ENCODE measurements around the gene RPUSD1.

RPUSD1 gene

GRCh38 chr16:790086-790485 is 1.9 kb upstream of the RPUSD1 start:
- Histone ChIP-seq H3K27ac (ENCODE audit: low read length, poor library complexity, severe bottlenecking) (no peak overlapping the region), H3K9ac (ENCODE audit: low read length) (no peak overlapping the region), H4K91ac (ENCODE audit: low read length) (no peak overlapping the region), H3K9me3 (ENCODE audit: control insufficient read depth, low read length) (no peaks in the 10 kb centered on the region), H3K27me3 (ENCODE audit: control insufficient read depth in 1 of 2, insufficient read depth in 1 of 2, low read length in 2 of 2) (no peaks in the 10 kb centered on the region), H2BK120ac (ENCODE audit: low read depth, low read length) (no peak overlapping the region), H3K79me1 (replicated peaks; ENCODE audit: low read length, poor library complexity, severe bottlenecking) (peaks cover 39% of the 10 kb centered on the region), H3K23ac (ENCODE audit: low read length in 2 of 2) (no peak overlapping the region), H3K4ac (ENCODE audit: low read depth in 1 of 2, low read length in 2 of 2) (no peak overlapping the region), H3K4me1 (ENCODE audit: control insufficient read depth, insufficient read depth, low read depth, low read length) (peaks cover 27% of the 10 kb centered on the region), H3K14ac (ENCODE audit: low read length in 2 of 2) (no peak overlapping the region), H3K36me3 (ENCODE audit: control insufficient read depth in 1 of 2, insufficient read depth in 2 of 2, low read depth in 1 of 2, low read length in 2 of 2) (peaks cover 8 to 85% of the 10 kb centered on the region in 2 experiments), H3K18ac (ENCODE audit: low read depth in 1 of 2, low read length in 2 of 2) (no peak overlapping the region), H2BK5ac (ENCODE audit: low read depth, low read length, poor library complexity, severe bottlenecking) (no peak overlapping the region), H2AFZ (ENCODE audit: low read depth, low read length) (no peak overlapping the region), H4K8ac (ENCODE audit: low read length) (no peak overlapping the region), H3K4me2 (ENCODE audit: low read length, poor library complexity, severe bottlenecking) (no peak overlapping the region), H2BK15ac (ENCODE audit: low read depth, poor library complexity, severe bottlenecking) (no peak overlapping the region), H2AK5ac (ENCODE audit: low read length, severe bottlenecking) (no peak overlapping the region), H3K4me3 (ENCODE audit: insufficient read depth in 1 of 2, low read depth in 1 of 2, low read length in 2 of 2) (no peak overlapping the region), H2BK12ac (ENCODE audit: low read length in 2 of 2) (no peak overlapping the region)
- WGBS = 99% methylated on average over 17 of the region's 17 CpGs
- no peak for DNase-seq

DNA sequence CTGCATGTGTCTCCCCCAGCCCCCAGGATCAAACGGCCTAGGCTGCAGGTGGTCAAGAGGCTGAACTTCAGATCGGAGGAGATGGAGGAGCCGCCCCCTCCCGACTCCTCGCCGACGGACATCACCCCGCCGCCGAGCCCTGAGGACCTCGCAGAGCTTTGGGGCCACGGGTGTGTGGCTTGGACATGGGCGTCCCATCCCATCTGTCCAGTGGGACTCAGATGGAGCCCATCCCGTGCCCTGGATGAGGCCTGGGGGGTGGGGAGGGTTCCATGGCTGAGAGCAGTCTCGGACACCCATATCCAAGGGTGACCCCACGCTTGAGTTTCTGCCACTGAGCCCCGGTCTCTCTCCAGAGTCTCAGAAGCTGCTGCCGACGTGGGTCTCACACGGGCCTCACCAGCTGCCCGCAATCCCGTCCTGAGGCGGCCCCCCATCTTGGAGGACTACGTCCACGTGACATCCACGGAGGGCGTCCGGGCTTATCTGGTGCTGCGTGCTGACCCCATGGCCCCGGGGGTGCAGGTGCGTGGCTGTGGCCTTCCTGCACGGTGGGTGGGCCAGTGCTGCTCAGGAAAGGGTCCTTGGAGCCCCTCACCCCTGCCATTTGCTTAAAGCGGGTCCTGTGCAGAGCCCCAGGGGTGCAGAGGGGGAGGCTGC is 1.1 kb upstream of the RPUSD1 start:
- Histone ChIP-seq H3K27me3 (ENCODE audit: control insufficient read depth in 1 of 2, insufficient read depth in 1 of 2, low read length in 2 of 2) (no peaks in the 10 kb centered on the region), H3K9me3 (ENCODE audit: control insufficient read depth, low read length) (no peaks in the 10 kb centered on the region), H3K79me1 (replicated peaks; ENCODE audit: low read length, poor library complexity, severe bottlenecking) (peaks cover 39% of the 10 kb centered on the region), H2AFZ (ENCODE audit: low read depth, low read length) (no peak overlapping the region), H3K36me3 (ENCODE audit: control insufficient read depth in 1 of 2, insufficient read depth in 2 of 2, low read depth in 1 of 2, low read length in 2 of 2) (peaks cover 8 to 85% of the 10 kb centered on the region in 2 experiments), H3K27ac (ENCODE audit: low read length, poor library complexity, severe bottlenecking) (no peak overlapping the region), H2AK5ac (ENCODE audit: low read length, severe bottlenecking) (no peak overlapping the region), H3K23ac (ENCODE audit: low read length in 2 of 2) (no peak overlapping the region), H2BK120ac (ENCODE audit: low read depth, low read length) (no peak overlapping the region), H3K9ac (ENCODE audit: low read length) (peak overlapping the region; percentile 81), H3K4me3 (ENCODE audit: insufficient read depth in 1 of 2, low read depth in 1 of 2, low read length in 2 of 2) (peak overlapping the region; percentile 84), H3K4ac (ENCODE audit: low read depth in 1 of 2, low read length in 2 of 2) (no peak overlapping the region), H3K18ac (ENCODE audit: low read depth in 1 of 2, low read length in 2 of 2) (no peak overlapping the region), H4K8ac (ENCODE audit: low read length) (no peak overlapping the region), H3K4me2 (ENCODE audit: low read length, poor library complexity, severe bottlenecking) (peak overlapping the region; percentile 78), H2BK5ac (ENCODE audit: low read depth, low read length, poor library complexity, severe bottlenecking) (no peak overlapping the region), H2BK15ac (ENCODE audit: low read depth, poor library complexity, severe bottlenecking) (no peak overlapping the region), H4K91ac (ENCODE audit: low read length) (no peak overlapping the region), H3K4me1 (ENCODE audit: control insufficient read depth, insufficient read depth, low read depth, low read length) (peaks cover 27% of the 10 kb centered on the region), H3K14ac (ENCODE audit: low read length in 2 of 2) (no peak overlapping the region), H2BK12ac (ENCODE audit: low read length in 2 of 2) (no peak overlapping the region)
- 72% methylated on average over 33 of the region's 33 CpGs for WGBS
- DNase-seq = no peak

- under 1% methylated on average over 74 of the region's 97 CpGs for WGBS
- no peaks in the 10 kb centered on the region for H3K9me3 ChIP-seq (ENCODE audit: control insufficient read depth, low read length)
These were observed 382 bp upstream of the RPUSD1 start, which contains the start of gene CHTF18 for GRCh38 chr16:788399-789126. Gene CHTF18, plus strand, starts transcription at chr16:788620. Its CDS starts 65 bp downstream, at chr16:788685.

More at GRCh38 chr16:788399-789126, 382 bp upstream of the RPUSD1 start, which contains the start of gene CHTF18:
- H2BK15ac ChIP-seq (ENCODE audit: low read depth, poor library complexity, severe bottlenecking) = peak within 1 kb of the TSS; percentile 30
- peak within 1 kb of the TSS in 1 of 2 experiments; percentile 51 for H3K4ac ChIP-seq (ENCODE audit: low read depth in 1 of 2, low read length in 2 of 2)
- no peak within 1 kb of the TSS for H3K27ac ChIP-seq (ENCODE audit: low read length, poor library complexity, severe bottlenecking)
- H3K23ac ChIP-seq (ENCODE audit: low read length in 2 of 2) = peak within 1 kb of the TSS; percentile 23 to 30
- peaks cover 33% of the 10 kb centered on the region for H3K4me1 ChIP-seq (ENCODE audit: control insufficient read depth, insufficient read depth, low read depth, low read length)
- peak within 1 kb of the TSS; percentile 56 for H2AFZ ChIP-seq (ENCODE audit: low read depth, low read length)
- H3K36me3 ChIP-seq (ENCODE audit: control insufficient read depth in 1 of 2, insufficient read depth in 2 of 2, low read depth in 1 of 2, low read length in 2 of 2) = peaks cover 8 to 81% of the 10 kb centered on the region in 2 experiments
- no peak within 1 kb of the TSS for H2BK120ac ChIP-seq (ENCODE audit: low read depth, low read length)
- H3K27me3 ChIP-seq (ENCODE audit: control insufficient read depth in 1 of 2, insufficient read depth in 1 of 2, low read length in 2 of 2) = peaks cover 0 to 2% of the 10 kb centered on the region in 2 experiments
- H2BK12ac ChIP-seq (ENCODE audit: low read length in 2 of 2) = peak within 1 kb of the TSS in 1 of 2 experiments; percentile 24
- peak within 1 kb of the TSS; percentile 91 to 95 for H3K4me3 ChIP-seq (ENCODE audit: insufficient read depth in 1 of 2, low read depth in 1 of 2, low read length in 2 of 2)
- DNase-seq = peak; percentile 87
- no peak within 1 kb of the TSS for H2AK5ac ChIP-seq (ENCODE audit: low read length, severe bottlenecking)
- H3K14ac ChIP-seq (ENCODE audit: low read length in 2 of 2) = peak within 1 kb of the TSS in 1 of 2 experiments; percentile 88
- peaks cover 39% of the 10 kb centered on the region for H3K79me1 ChIP-seq (replicated peaks; ENCODE audit: low read length, poor library complexity, severe bottlenecking)
- peak within 1 kb of the TSS; percentile 95 for H3K4me2 ChIP-seq (ENCODE audit: low read length, poor library complexity, severe bottlenecking)
- peak within 1 kb of the TSS; percentile 71 to 91 for H3K18ac ChIP-seq (ENCODE audit: low read depth in 1 of 2, low read length in 2 of 2)
- peak within 1 kb of the TSS; percentile 90 for H3K9ac ChIP-seq (ENCODE audit: low read length)
- no peak within 1 kb of the TSS for H2BK5ac ChIP-seq (ENCODE audit: low read depth, low read length, poor library complexity, severe bottlenecking)
- H4K8ac ChIP-seq (ENCODE audit: low read length) = peak within 1 kb of the TSS; percentile 75
- H4K91ac ChIP-seq (ENCODE audit: low read length) = peak within 1 kb of the TSS; percentile 47
